GM23338 (cell line): Measurements from ENCODE around the gene OSBPL10. TPM values are rescaled to one million over a fixed set of nuclear protein-coding genes. Genes with fewer than 3 reads are reported as not detected.

Source experiments
- ATAC-seq: fragments of 200-7000 bp; cut with Tn5 transposase; 3 replicates; pipeline ENCODE4 v1.9.1; 2020
- DNase-seq: peaks from one replicate; pipeline ENCODE4 v3.0.0-alpha.2; 2015; ENCODE audit warnings: low spot score
- H2AFZ ChIP-seq: fragments of 200-600 bp; sonication (generic); 2 replicates; pipeline ENCODE4 v1.8.0; 2016; ENCODE audit warnings: antibody characterized with exemption, mild to moderate bottlenecking, moderate library complexity
- H3F3A ChIP-seq: fragments of 200-600 bp; sonication (generic); replicated peaks from 2 replicates; pipeline ENCODE4 v1.8.0; 2017; ENCODE audit warnings: antibody characterized with exemption, mixed run types, low read depth
- H3K27ac ChIP-seq: fragments of 200-600 bp; sonication (generic); 2 replicates; pipeline ENCODE4 v1.6.1; 2016; ENCODE audit warnings: low read depth
- H3K27me3 ChIP-seq: fragments of 200-600 bp; sonication (generic); 2 replicates; pipeline ENCODE4 v1.8.0; 2016; ENCODE audit warnings: mild to moderate bottlenecking, mixed run types, moderate library complexity; ENCODE audit not compliant: insufficient read depth
- H3K36me3 ChIP-seq: fragments of 200-600 bp; sonication (generic); 2 replicates; pipeline ENCODE4 v1.8.0; 2016; ENCODE audit warnings: mild to moderate bottlenecking; ENCODE audit not compliant: insufficient read depth
- H3K4me1 ChIP-seq: fragments of 200-600 bp; sonication (generic); 2 replicates; pipeline ENCODE4 v1.8.0; 2016; ENCODE audit warnings: mild to moderate bottlenecking, moderate library complexity; ENCODE audit not compliant: insufficient read depth
- H3K4me2 ChIP-seq: fragments of 200-600 bp; sonication (generic); 2 replicates; pipeline ENCODE4 v1.7.1; 2017; ENCODE audit warnings: mixed run types
- H3K4me3 ChIP-seq: fragments of 200-600 bp; sonication (generic); 2 replicates; pipeline ENCODE4 v1.6.1; 2016; ENCODE audit warnings: mixed run types
- H3K79me2 ChIP-seq: fragments of 200-600 bp; sonication (generic); replicated peaks from 2 replicates; pipeline ENCODE4 v1.8.0; 2017; ENCODE audit warnings: mild to moderate bottlenecking; ENCODE audit not compliant: insufficient read depth
- H3K9me2 ChIP-seq: fragments of 200-600 bp; sonication (generic); 2 replicates; pipeline ENCODE4 v1.8.0; 2017; ENCODE audit not compliant: insufficient read depth
- H4K20me1 ChIP-seq: fragments of 200-600 bp; sonication (generic); replicated peaks from 2 replicates; pipeline ENCODE4 v1.8.0; 2017; ENCODE audit warnings: mild to moderate bottlenecking; ENCODE audit not compliant: insufficient read depth
- H3K27ac Mint-ChIP-seq: 2 replicates; pipeline ENCODE4 v1.8.0; 2020; ENCODE audit warnings: inconsistent platforms, mild to moderate bottlenecking, moderate library complexity, mixed read lengths
- H3K27me3 Mint-ChIP-seq: 3 replicates; pipeline ENCODE4 v1.8.0; 2022; ENCODE audit warnings: low read depth, mild to moderate bottlenecking, moderate library complexity, mixed read lengths, inconsistent platforms; ENCODE audit not compliant: insufficient read depth, poor library complexity
- H3K36me3 Mint-ChIP-seq: 3 replicates; pipeline ENCODE4 v1.8.0; 2021; ENCODE audit warnings: low read depth, mild to moderate bottlenecking, inconsistent platforms, moderate library complexity, mixed read lengths
- H3K4me1 Mint-ChIP-seq: 3 replicates; pipeline ENCODE4 v1.8.0; 2020; ENCODE audit warnings: mild to moderate bottlenecking, inconsistent platforms, mixed read lengths
- H3K4me3 Mint-ChIP-seq: 3 replicates; pipeline ENCODE4 v1.8.0; 2021; ENCODE audit warnings: moderate library complexity, mild to moderate bottlenecking, inconsistent platforms, mixed read lengths
- H3K9me3 Mint-ChIP-seq: 3 replicates; pipeline ENCODE4 v1.8.0; 2020; ENCODE audit warnings: moderate library complexity, mild to moderate bottlenecking, inconsistent platforms, mixed read lengths
- CREB1 ChIP-seq: fragments of 250-450 bp; sonication (Bioruptor Pico); IDR thresholded peaks from 2 replicates; pipeline ENCODE4 v1.5.0; 2020; ENCODE audit warnings: low read depth, mild to moderate bottlenecking, moderate library complexity
- EZH2 ChIP-seq: fragments of 200-600 bp; sonication (generic); IDR thresholded peaks from one replicate; pipeline ENCODE4 v1.8.0; 2017; ENCODE audit warnings: antibody characterized with exemption, mild to moderate bottlenecking, low read depth; ENCODE audit not compliant: unreplicated experiment
- EZH2phosphoT487 ChIP-seq: fragments of 200-600 bp; sonication (generic); IDR thresholded peaks from one replicate; pipeline ENCODE4 v1.8.1; 2018; ENCODE audit warnings: antibody characterized with exemption; ENCODE audit not compliant: unreplicated experiment
- JUNB ChIP-seq: IDR thresholded peaks from one replicate; pipeline ENCODE4 v1.6.1; 2016; ENCODE audit warnings: antibody characterized with exemption; ENCODE audit not compliant: unreplicated experiment
- NANOG ChIP-seq: IDR thresholded peaks from 2 replicates; pipeline ENCODE4 v1.6.1; 2016; ENCODE audit warnings: antibody characterized with exemption, borderline replicate concordance
- POLR2AphosphoS5 ChIP-seq: IDR thresholded peaks from 2 replicates; pipeline ENCODE4 v1.6.1; 2016; ENCODE audit warnings: antibody characterized with exemption, low read depth
- REST ChIP-seq: IDR thresholded peaks from one replicate; pipeline ENCODE4 v1.6.1; 2018; ENCODE audit warnings: antibody characterized with exemption; ENCODE audit not compliant: unreplicated experiment
- STAT1 ChIP-seq: IDR thresholded peaks from one replicate; pipeline ENCODE4 v1.6.1; 2016; ENCODE audit warnings: antibody characterized with exemption; ENCODE audit not compliant: unreplicated experiment
- ZNF114 ChIP-seq: fragments of 250-450 bp; sonication (Bioruptor Pico); IDR thresholded peaks from 2 replicates; pipeline ENCODE4 v1.5.0; 2020; ENCODE audit warnings: mild to moderate bottlenecking, moderate library complexity
- ZNF331 ChIP-seq: fragments of 250-450 bp; sonication (Bioruptor Pico); IDR thresholded peaks from 2 replicates; pipeline ENCODE4 v1.5.0; 2020; ENCODE audit warnings: low read depth, mild to moderate bottlenecking, moderate library complexity
- polyA plus RNA-seq: library from polyadenylated mRNA; unstranded; fragments of >200 nt; fragmentation: Nextera tagmentation; extraction: Ambion mirVana; gene quantifications from 2 replicates; pipeline ENCODE4 v1.2.1, GENCODE V29; 2016
- total RNA-seq: library from RNA; depleted of rRNA; stranded (reverse); fragments of >200 nt; shearing (Covaris generic); gene quantifications from 2 replicates; pipeline ENCODE4 v1.2.3, GENCODE V29; 2014
- TF ChIP-seq, protein P1 (sequence below), 2 experiments: fragments of 200-600 bp in 1 of 2; sonication (generic) in 1 of 2; conservative IDR thresholded peaks; 2 replicates each; pipeline versions ENCODE4 v1.5.1 to v1.6.1; 2016 to 2017; ENCODE audit warnings: antibody characterized with exemption in 2 of 2, low read depth in 2 of 2, mild to moderate bottlenecking in 2 of 2, moderate library complexity in 1 of 2
- TF ChIP-seq, protein P2 (sequence below): fragments of 250-450 bp; sonication (Bioruptor Pico); IDR thresholded peaks from 2 replicates; pipeline ENCODE4 v1.5.0; 2020; ENCODE audit warnings: mild to moderate bottlenecking, moderate library complexity
- TF ChIP-seq, protein P3 (sequence below): IDR thresholded peaks from 2 replicates; pipeline ENCODE4 v1.6.1; 2016; ENCODE audit warnings: antibody characterized with exemption

Gene OSBPL10
- total and polyA plus RNA-seq, 2 experiments from 2014 or later = 23.8 to 149 TPM

GRCh38 chr3:31892500-31892899 lies 88.6 kb downstream of the OSBPL10 start:
- H2AFZ ChIP-seq = no peak overlapping the region
- TF ChIP-seq, protein P1, sequence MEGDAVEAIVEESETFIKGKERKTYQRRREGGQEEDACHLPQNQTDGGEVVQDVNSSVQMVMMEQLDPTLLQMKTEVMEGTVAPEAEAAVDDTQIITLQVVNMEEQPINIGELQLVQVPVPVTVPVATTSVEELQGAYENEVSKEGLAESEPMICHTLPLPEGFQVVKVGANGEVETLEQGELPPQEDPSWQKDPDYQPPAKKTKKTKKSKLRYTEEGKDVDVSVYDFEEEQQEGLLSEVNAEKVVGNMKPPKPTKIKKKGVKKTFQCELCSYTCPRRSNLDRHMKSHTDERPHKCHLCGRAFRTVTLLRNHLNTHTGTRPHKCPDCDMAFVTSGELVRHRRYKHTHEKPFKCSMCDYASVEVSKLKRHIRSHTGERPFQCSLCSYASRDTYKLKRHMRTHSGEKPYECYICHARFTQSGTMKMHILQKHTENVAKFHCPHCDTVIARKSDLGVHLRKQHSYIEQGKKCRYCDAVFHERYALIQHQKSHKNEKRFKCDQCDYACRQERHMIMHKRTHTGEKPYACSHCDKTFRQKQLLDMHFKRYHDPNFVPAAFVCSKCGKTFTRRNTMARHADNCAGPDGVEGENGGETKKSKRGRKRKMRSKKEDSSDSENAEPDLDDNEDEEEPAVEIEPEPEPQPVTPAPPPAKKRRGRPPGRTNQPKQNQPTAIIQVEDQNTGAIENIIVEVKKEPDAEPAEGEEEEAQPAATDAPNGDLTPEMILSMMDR (conservative IDR thresholded peaks at IDR 0.05; ENCODE audit: low read depth in 2 of 2) = no peak
- TF ChIP-seq CREB1 (CRISPR knock-in tag) (no peak), EZH2phosphoT487 (no peak), NANOG (no peak), ZNF331 (CRISPR knock-in tag) (no peak), EZH2 (no peak), JUNB (no peak), ZNF114 (no peak), REST (no peak), POLR2AphosphoS5 (no peak), STAT1 (no peak)
- TF ChIP-seq, protein P2, sequence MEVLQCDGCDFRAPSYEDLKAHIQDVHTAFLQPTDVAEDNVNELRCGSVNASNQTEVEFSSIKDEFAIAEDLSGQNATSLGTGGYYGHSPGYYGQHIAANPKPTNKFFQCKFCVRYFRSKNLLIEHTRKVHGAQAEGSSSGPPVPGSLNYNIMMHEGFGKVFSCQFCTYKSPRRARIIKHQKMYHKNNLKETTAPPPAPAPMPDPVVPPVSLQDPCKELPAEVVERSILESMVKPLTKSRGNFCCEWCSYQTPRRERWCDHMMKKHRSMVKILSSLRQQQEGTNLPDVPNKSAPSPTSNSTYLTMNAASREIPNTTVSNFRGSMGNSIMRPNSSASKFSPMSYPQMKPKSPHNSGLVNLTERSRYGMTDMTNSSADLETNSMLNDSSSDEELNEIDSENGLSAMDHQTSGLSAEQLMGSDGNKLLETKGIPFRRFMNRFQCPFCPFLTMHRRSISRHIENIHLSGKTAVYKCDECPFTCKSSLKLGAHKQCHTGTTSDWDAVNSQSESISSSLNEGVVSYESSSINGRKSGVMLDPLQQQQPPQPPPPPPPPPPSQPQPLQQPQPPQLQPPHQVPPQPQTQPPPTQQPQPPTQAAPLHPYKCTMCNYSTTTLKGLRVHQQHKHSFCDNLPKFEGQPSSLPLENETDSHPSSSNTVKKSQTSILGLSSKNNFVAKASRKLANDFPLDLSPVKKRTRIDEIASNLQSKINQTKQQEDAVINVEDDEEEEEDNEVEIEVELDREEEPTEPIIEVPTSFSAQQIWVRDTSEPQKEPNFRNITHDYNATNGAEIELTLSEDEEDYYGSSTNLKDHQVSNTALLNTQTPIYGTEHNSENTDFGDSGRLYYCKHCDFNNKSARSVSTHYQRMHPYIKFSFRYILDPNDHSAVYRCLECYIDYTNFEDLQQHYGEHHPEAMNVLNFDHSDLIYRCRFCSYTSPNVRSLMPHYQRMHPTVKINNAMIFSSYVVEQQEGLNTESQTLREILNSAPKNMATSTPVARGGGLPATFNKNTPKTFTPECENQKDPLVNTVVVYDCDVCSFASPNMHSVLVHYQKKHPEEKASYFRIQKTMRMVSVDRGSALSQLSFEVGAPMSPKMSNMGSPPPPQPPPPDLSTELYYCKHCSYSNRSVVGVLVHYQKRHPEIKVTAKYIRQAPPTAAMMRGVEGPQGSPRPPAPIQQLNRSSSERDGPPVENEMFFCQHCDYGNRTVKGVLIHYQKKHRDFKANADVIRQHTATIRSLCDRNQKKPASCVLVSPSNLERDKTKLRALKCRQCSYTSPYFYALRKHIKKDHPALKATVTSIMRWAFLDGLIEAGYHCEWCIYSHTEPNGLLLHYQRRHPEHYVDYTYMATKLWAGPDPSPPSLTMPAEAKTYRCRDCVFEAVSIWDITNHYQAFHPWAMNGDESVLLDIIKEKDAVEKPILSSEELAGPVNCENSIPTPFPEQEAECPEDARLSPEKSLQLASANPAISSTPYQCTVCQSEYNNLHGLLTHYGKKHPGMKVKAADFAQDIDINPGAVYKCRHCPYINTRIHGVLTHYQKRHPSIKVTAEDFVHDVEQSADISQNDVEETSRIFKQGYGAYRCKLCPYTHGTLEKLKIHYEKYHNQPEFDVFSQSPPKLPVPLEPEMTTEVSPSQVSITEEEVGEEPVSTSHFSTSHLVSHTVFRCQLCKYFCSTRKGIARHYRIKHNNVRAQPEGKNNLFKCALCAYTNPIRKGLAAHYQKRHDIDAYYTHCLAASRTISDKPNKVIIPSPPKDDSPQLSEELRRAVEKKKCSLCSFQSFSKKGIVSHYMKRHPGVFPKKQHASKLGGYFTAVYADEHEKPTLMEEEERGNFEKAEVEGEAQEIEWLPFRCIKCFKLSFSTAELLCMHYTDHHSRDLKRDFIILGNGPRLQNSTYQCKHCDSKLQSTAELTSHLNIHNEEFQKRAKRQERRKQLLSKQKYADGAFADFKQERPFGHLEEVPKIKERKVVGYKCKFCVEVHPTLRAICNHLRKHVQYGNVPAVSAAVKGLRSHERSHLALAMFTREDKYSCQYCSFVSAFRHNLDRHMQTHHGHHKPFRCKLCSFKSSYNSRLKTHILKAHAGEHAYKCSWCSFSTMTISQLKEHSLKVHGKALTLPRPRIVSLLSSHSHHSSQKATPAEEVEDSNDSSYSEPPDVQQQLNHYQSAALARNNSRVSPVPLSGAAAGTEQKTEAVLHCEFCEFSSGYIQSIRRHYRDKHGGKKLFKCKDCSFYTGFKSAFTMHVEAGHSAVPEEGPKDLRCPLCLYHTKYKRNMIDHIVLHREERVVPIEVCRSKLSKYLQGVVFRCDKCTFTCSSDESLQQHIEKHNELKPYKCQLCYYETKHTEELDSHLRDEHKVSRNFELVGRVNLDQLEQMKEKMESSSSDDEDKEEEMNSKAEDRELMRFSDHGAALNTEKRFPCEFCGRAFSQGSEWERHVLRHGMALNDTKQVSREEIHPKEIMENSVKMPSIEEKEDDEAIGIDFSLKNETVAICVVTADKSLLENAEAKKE (CRISPR knock-in tag) = no peak
- TF ChIP-seq, protein P3, sequence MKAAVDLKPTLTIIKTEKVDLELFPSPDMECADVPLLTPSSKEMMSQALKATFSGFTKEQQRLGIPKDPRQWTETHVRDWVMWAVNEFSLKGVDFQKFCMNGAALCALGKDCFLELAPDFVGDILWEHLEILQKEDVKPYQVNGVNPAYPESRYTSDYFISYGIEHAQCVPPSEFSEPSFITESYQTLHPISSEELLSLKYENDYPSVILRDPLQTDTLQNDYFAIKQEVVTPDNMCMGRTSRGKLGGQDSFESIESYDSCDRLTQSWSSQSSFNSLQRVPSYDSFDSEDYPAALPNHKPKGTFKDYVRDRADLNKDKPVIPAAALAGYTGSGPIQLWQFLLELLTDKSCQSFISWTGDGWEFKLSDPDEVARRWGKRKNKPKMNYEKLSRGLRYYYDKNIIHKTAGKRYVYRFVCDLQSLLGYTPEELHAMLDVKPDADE = no peak
- H3K9me2 ChIP-seq = no peaks in the 10 kb centered on the region
- peaks cover 79% of the 10 kb centered on the region for H3K4me1 Mint-ChIP-seq
- DNase-seq (no peak), ATAC-seq (peak; percentile 47; the same call in 2 of the 3 replicates)
- H3K79me2 ChIP-seq = peaks cover 100% of the 10 kb centered on the region
- peaks cover 4% of the 10 kb centered on the region; the same call in 1 of the 3 replicates for H3K36me3 Mint-ChIP-seq
- H3K9me3 Mint-ChIP-seq = no peaks in the 10 kb centered on the region
- no peaks in the 10 kb centered on the region for H3F3A ChIP-seq
- H3K4me3 Mint-ChIP-seq = no peak overlapping the region
- no peaks in the 10 kb centered on the region for H3K27me3 ChIP-seq
- H3K36me3 ChIP-seq = no peaks in the 10 kb centered on the region
- H3K27me3 Mint-ChIP-seq = peaks cover 5% of the 10 kb centered on the region
- H3K4me2 ChIP-seq = peak overlapping the region; percentile 49
- H3K4me3 ChIP-seq = no peak overlapping the region
- H3K4me1 ChIP-seq = peaks cover 81% of the 10 kb centered on the region
- H3K27ac ChIP-seq = peak overlapping the region; percentile 52; the same call in 1 of the 2 replicates
- H3K27ac Mint-ChIP-seq = peak overlapping the region; percentile 81
- peaks cover 16% of the 10 kb centered on the region for H4K20me1 ChIP-seq
